ENCODE measurements around the gene PHACTR3.

Gene PHACTR3

DNA sequence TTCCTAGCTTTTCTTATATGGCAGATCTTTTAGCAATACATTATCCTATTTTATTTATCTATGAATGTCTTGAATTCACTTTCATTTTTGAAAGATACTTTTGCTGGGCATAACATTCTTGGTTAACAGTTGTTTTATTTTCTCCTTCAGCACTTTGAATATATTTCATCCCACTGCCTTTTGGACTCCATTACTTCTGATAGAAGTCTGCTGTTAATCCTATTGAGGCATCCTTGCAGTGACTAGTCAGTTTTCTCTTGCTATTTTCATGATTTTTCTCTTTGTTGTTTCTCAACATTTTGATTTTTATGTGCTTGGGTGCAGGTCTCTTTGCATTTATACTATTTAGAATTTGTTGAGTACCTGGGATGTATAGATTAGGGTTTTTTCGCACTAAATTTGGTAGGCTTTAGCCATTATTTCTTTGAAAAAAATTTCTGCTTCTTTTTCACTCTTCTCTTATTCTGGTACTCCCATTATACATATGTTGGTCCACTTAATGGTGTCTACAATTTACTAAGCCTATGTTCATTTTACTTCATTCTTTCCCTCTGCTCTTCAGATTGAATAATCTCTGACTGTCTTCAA, 53.2 kb downstream of the PHACTR3 start:
- no peak for DNase-seq (ENCODE audit: low read depth)
- H3K4me3 ChIP-seq (ENCODE audit: low read depth, low read length), result no peak overlapping the region
- TF ChIP-seq, protein P1, sequence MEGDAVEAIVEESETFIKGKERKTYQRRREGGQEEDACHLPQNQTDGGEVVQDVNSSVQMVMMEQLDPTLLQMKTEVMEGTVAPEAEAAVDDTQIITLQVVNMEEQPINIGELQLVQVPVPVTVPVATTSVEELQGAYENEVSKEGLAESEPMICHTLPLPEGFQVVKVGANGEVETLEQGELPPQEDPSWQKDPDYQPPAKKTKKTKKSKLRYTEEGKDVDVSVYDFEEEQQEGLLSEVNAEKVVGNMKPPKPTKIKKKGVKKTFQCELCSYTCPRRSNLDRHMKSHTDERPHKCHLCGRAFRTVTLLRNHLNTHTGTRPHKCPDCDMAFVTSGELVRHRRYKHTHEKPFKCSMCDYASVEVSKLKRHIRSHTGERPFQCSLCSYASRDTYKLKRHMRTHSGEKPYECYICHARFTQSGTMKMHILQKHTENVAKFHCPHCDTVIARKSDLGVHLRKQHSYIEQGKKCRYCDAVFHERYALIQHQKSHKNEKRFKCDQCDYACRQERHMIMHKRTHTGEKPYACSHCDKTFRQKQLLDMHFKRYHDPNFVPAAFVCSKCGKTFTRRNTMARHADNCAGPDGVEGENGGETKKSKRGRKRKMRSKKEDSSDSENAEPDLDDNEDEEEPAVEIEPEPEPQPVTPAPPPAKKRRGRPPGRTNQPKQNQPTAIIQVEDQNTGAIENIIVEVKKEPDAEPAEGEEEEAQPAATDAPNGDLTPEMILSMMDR (IDR thresholded peaks at IDR 0.05; ENCODE audit: low read depth, low read length, missing control alignments), result no peak

DNA sequence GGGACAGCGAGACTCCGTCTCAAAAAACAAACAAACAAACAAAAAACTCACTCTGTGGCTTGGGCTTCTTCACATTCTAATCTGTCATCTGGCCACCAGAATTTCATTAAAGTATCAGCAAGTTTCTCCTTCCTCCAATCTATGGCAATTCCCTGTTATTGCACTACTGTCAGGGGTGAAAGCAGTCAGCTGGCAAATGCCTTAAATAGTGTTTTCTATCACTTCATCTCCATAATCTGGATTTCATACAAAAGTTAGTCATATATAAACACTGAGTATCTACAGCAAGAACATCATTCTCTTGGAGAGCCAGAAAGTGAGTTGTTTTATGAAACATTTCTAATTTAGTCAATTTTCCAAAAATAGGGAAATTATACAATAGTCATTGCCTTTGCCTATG, 56.1 kb downstream of the PHACTR3 start:
- TF ChIP-seq, protein P1 (IDR thresholded peaks at IDR 0.05; ENCODE audit: low read depth, low read length, missing control alignments), result no peak
- no peak for DNase-seq (ENCODE audit: low read depth)
- H3K4me3 ChIP-seq (ENCODE audit: low read depth, low read length), result no peak overlapping the region

DNA sequence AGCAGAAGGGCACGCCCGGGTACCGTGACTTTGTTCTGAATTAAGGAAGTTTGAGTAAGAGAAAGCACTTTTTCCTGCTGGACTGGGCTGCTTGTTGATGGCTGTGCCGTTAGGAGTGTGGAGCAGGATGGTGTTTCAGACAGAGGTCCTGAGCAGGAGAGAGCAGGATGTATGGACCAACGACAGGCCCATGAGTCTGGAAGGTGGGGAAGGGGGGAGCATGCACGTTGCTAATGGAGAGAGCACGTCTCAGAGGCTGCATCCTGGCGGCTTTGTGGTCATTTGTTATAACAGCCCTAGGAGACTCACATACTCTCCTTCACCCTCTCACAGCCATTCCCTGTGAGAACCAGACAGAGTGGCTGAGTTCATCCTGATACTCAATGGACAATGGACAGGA, 56.8 kb downstream of the PHACTR3 start:
- DNase-seq (ENCODE audit: low read depth), result no peak
- TF ChIP-seq, protein P1 (IDR thresholded peaks at IDR 0.05; ENCODE audit: low read depth, low read length, missing control alignments), result no peak
- no peak overlapping the region for H3K4me3 ChIP-seq (ENCODE audit: low read depth, low read length)

DNA sequence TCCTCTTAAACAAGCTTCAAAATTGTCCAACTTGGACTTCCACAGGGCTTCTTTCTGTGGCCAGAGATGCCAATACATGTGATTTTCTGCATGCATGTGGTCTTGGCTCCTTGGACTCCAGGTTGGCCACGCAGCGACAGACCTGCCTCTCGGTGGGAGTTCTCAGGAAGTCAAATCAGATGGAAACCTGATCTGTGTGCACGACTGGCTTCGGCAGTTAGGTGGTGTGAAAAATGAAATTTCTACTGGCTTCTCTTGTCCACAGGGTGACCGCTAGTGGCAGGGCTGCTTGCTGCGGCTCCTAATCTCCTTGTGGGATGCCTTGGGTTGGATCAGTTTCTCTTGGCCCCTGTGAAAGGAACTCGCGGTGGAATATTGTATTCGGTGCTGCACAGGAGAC, 57.3 kb downstream of the PHACTR3 start:
- no peak for DNase-seq (ENCODE audit: low read depth)
- TF ChIP-seq, protein P1 (IDR thresholded peaks at IDR 0.05; ENCODE audit: low read depth, low read length, missing control alignments), result no peak
- H3K4me3 ChIP-seq (ENCODE audit: low read depth, low read length), result no peak overlapping the region

DNA sequence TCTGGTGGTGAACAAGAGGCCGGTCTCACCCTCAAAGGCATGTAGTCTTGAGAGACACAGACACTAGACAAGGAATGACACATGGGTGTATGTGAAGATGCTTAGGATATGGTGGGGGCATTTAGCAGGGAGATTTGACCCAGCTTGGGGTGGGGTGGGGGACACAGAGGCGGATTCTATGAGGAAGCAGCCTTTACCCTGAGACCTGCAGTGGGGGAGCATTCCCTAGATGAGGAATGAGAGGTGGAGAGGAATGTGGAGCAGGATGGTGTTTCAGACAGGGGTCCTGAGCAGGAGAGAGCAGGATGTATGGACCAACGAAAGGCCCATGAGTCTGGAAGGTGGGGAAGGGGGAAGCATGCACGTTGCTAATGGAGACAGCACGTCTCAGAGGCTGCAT, 57.8 kb downstream of the PHACTR3 start:
- TF ChIP-seq, protein P1 (IDR thresholded peaks at IDR 0.05; ENCODE audit: low read depth, low read length, missing control alignments), result no peak
- DNase-seq (ENCODE audit: low read depth), result no peak
- no peak overlapping the region for H3K4me3 ChIP-seq (ENCODE audit: low read depth, low read length)

DNA sequence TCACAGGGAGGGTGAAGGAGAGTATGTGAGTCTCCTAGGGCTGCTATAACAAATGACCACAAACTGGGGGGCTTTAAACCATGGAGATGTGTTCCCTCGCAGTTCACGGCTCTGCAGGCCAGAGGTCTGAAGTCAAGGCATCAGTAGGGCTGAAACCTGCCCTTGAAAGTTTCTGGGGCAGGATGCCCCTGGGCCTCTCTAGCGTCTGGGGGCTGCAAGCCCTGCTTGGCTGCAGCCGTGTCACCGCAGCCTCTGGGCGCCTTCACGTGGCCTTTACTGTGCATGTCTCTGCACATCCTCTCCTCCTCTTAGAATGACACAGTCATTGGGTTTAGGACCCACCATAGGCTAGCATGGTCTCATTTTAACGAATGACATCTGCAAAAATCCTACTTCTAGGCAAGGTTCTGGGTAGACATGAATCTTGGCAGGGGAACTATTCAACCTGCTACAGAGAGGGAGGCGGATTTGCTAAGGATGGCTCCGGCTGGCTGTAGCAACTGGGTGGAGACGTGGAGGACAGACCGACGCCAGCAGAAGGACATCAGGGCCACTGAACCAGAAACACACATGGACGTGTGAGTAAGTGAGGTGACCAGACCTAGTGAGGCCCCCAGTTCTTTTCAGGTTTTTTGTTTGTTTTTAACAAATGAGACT, 58.6 kb downstream of the PHACTR3 start:
- H3K4me3 ChIP-seq (ENCODE audit: low read depth, low read length), result no peak overlapping the region
- TF ChIP-seq, protein P1 (IDR thresholded peaks at IDR 0.05; ENCODE audit: low read depth, low read length, missing control alignments), result no peak

More for the DNA sequence above, 58.6 kb downstream of the PHACTR3 start:
- no peak for DNase-seq (ENCODE audit: low read depth)

All from GM12864 (cell line).